HepG2 (cell line): Measurements from ENCODE around the gene NRGN. TPM values are rescaled to one million over a fixed set of nuclear protein-coding genes. Genes with fewer than 3 reads are reported as not detected.
A peak's percentile ranks its signal among the peaks of the same experiment; 100 is the strongest.

Source experiments
- ASH2L ChIP-seq: fragments of 300-600, 200-600 bp; sonication (generic); IDR thresholded peaks from 2 replicates; pipeline ENCODE4 v1.7.0; 2017; ENCODE audit warnings: low read depth, mild to moderate bottlenecking, moderate library complexity, mixed read lengths, low read length; ENCODE audit not compliant: insufficient read length
- ELF4 ChIP-seq: sonication (generic); formaldehyde crosslinking; IDR thresholded peaks from 2 replicates; pipeline ENCODE4 v1.5.0; 2020; ENCODE audit warnings: missing genetic modification reagents, mild to moderate bottlenecking, moderate library complexity, borderline replicate concordance
- GATAD2A ChIP-seq: IDR thresholded peaks from 2 replicates; pipeline ENCODE4 v1.6.1; 2016
- KIAA2018 ChIP-seq: sonication (generic); formaldehyde crosslinking; IDR thresholded peaks from 2 replicates; pipeline ENCODE4 v1.5.0; 2020; ENCODE audit warnings: mild to moderate bottlenecking, missing genetic modification reagents, borderline replicate concordance
- PAX8 ChIP-seq: sonication (generic); formaldehyde crosslinking; IDR thresholded peaks from 2 replicates; pipeline ENCODE4 v1.8.0; 2022; ENCODE audit warnings: mild to moderate bottlenecking, missing genetic modification reagents, borderline replicate concordance
- WIZ ChIP-seq: sonication (generic); formaldehyde crosslinking; IDR thresholded peaks from 2 replicates; pipeline ENCODE4 v1.5.1; 2020; ENCODE audit warnings: mild to moderate bottlenecking, missing genetic modification reagents
- ZNF17 ChIP-seq: sonication (generic); formaldehyde crosslinking; IDR thresholded peaks from 2 replicates; pipeline ENCODE4 v1.5.0; 2020; ENCODE audit warnings: mild to moderate bottlenecking, missing genetic modification reagents
- ZXDC ChIP-seq: sonication (generic); formaldehyde crosslinking; IDR thresholded peaks from 2 replicates; pipeline ENCODE4 v1.5.0; 2020; ENCODE audit warnings: mild to moderate bottlenecking, missing genetic modification reagents
- polyA plus RNA-seq, 8 experiments: library from polyadenylated mRNA; depleted of rRNA in 3 of 8; stranded (reverse) in 7 of 8; unstranded in 1 of 8; fragments of >200 nt; fragmentation: Illumina TruSeq in 4 of 8; extraction: Trizol in 4 of 8; gene quantifications; 2 replicates each; pipeline versions ENCODE4 v1.2.1 to v1.2.3, GENCODE V29; 2011 to 2016; ENCODE audit warnings: low read depth in 4 of 8, missing spikeins in 1 of 8, mixed read lengths in 1 of 8; ENCODE audit not compliant: insufficient read depth in 1 of 8
- total RNA-seq, 5 experiments: library from RNA; depleted of rRNA; stranded (reverse); fragments of >200 nt; fragmentation: Illumina TruSeq; extraction: Trizol; gene quantifications; 2 replicates each; pipeline ENCODE4 v1.2.3, GENCODE V29; 2016; ENCODE audit warnings: low read depth in 1 of 5
- TF ChIP-seq, protein P1 (sequence below), 2 experiments: sonication (generic) in 1 of 2; formaldehyde crosslinking in 1 of 2; IDR thresholded peaks; 2 replicates each; pipeline versions ENCODE4 v1.4.0 to v1.6.1; 2018 to 2020; ENCODE audit warnings: missing genetic modification reagents in 2 of 2, borderline replicate concordance in 1 of 2, low read depth in 1 of 2, mild to moderate bottlenecking in 1 of 2, missing biosample characterization in 1 of 2

The NRGN gene
- total and polyA plus RNA-seq, 2 of the 13 experiments (the other 11 are each of a cell fraction or from before 2014, with no cell fraction given) = 0.22 TPM; not detected in 1

DNA sequence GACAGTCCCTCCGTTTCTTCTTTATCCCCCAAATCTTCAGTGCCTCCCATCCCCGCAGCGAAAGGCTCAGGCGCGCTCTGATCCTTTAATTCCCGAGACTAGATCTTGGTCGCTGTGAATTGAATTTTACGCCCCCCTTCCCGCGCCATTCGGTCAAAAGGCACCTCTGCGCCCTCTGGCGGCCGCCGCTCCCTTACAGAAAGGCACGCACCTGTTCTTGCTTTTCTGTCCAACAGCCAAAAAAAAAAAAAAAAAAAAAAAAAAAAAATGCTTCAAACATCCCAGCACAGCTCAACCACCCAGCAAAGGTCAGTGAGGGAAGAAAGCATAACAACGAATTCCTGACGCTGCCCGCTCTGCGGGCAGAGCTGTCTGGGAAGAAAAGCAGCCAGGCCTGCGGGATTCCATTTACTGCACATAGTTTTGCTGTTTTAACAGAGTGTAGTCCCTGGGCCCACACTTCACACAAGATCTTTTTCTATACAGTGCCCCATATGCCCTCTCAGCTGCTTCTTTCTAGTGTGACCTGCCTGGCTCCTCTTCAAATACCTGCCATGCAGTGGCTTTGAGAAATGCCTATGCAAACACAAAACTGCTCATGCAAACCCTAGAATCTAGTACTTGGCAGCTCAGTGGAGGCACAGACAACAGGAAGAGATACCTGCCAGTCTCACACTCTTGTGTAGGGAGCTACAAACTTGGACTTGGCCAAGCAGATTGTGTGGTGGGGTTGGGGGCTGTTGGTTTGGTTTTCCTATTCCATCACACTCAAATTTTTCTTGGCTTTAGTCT, 23.6 kb downstream of the NRGN start (continued):
- TF ChIP-seq, protein P1, sequence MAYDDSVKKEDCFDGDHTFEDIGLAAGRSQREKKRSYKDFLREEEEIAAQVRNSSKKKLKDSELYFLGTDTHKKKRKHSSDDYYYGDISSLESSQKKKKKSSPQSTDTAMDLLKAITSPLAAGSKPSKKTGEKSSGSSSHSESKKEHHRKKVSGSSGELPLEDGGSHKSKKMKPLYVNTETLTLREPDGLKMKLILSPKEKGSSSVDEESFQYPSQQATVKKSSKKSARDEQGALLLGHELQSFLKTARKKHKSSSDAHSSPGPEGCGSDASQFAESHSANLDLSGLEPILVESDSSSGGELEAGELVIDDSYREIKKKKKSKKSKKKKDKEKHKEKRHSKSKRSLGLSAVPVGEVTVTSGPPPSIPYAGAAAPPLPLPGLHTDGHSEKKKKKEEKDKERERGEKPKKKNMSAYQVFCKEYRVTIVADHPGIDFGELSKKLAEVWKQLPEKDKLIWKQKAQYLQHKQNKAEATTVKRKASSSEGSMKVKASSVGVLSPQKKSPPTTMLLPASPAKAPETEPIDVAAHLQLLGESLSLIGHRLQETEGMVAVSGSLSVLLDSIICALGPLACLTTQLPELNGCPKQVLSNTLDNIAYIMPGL (CRISPR knock-in tag; IDR thresholded peaks at IDR 0.05; ENCODE audit: borderline replicate concordance in 1 of 2, low read depth in 1 of 2) = peak in 1 of 2 experiments; percentile 77; a peak in 1 of 4 replicates
- TF ChIP-seq ZNF17 = no peak
- peak; percentile 35 for TF ChIP-seq ASH2L
- TF ChIP-seq GATAD2A (CRISPR knock-in tag) = peak; percentile 32; the same call in 1 of the 2 replicates
- no peak for TF ChIP-seq PAX8 (CRISPR knock-in tag)
- TF ChIP-seq ELF4 = no peak
- no peak for TF ChIP-seq KIAA2018 (CRISPR knock-in tag)
- peak; percentile 82; the same call in 1 of the 2 replicates for TF ChIP-seq ZXDC (CRISPR knock-in tag)
- TF ChIP-seq WIZ (CRISPR knock-in tag) = no peak
